ENCODE data around the gene DRD4. TPM values are rescaled to one million over a fixed set of nuclear protein-coding genes. Genes with fewer than 3 reads are reported as not detected.

Gene DRD4
- total and polyA plus RNA-seq, 9 of the 15 experiments (the other 6 are each of a cell fraction or from before 2014, with no cell fraction given) = 0.04 to 0.95 (median 0.21) TPM; not detected in 5

- TF ChIP-seq ZBTB8A (IDR thresholded peaks at IDR 0.05; ENCODE audit: partially characterized antibody) = no peak
- peak; percentile 61; the same call in 1 of the 2 replicates for TF ChIP-seq CTBP1 (IDR thresholded peaks at IDR 0.05; ENCODE audit: borderline replicate concordance)
- TF ChIP-seq ZBTB11 (CRISPR knock-in tag; IDR thresholded peaks at IDR 0.05) = no peak
- TF ChIP-seq HMGN3 (IDR thresholded peaks at IDR 0.05; ENCODE audit: borderline replicate concordance, extremely low read depth, insufficient read length, low read depth, low read length) = no peak
- TF ChIP-seq, protein P1, sequence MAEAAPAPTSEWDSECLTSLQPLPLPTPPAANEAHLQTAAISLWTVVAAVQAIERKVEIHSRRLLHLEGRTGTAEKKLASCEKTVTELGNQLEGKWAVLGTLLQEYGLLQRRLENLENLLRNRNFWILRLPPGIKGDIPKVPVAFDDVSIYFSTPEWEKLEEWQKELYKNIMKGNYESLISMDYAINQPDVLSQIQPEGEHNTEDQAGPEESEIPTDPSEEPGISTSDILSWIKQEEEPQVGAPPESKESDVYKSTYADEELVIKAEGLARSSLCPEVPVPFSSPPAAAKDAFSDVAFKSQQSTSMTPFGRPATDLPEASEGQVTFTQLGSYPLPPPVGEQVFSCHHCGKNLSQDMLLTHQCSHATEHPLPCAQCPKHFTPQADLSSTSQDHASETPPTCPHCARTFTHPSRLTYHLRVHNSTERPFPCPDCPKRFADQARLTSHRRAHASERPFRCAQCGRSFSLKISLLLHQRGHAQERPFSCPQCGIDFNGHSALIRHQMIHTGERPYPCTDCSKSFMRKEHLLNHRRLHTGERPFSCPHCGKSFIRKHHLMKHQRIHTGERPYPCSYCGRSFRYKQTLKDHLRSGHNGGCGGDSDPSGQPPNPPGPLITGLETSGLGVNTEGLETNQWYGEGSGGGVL (CRISPR knock-in tag; IDR thresholded peaks at IDR 0.05) = no peak
- TF ChIP-seq, protein P2, sequence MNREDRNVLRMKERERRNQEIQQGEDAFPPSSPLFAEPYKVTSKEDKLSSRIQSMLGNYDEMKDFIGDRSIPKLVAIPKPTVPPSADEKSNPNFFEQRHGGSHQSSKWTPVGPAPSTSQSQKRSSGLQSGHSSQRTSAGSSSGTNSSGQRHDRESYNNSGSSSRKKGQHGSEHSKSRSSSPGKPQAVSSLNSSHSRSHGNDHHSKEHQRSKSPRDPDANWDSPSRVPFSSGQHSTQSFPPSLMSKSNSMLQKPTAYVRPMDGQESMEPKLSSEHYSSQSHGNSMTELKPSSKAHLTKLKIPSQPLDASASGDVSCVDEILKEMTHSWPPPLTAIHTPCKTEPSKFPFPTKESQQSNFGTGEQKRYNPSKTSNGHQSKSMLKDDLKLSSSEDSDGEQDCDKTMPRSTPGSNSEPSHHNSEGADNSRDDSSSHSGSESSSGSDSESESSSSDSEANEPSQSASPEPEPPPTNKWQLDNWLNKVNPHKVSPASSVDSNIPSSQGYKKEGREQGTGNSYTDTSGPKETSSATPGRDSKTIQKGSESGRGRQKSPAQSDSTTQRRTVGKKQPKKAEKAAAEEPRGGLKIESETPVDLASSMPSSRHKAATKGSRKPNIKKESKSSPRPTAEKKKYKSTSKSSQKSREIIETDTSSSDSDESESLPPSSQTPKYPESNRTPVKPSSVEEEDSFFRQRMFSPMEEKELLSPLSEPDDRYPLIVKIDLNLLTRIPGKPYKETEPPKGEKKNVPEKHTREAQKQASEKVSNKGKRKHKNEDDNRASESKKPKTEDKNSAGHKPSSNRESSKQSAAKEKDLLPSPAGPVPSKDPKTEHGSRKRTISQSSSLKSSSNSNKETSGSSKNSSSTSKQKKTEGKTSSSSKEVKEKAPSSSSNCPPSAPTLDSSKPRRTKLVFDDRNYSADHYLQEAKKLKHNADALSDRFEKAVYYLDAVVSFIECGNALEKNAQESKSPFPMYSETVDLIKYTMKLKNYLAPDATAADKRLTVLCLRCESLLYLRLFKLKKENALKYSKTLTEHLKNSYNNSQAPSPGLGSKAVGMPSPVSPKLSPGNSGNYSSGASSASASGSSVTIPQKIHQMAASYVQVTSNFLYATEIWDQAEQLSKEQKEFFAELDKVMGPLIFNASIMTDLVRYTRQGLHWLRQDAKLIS (CRISPR knock-in tag; IDR thresholded peaks at IDR 0.05) = no peak
- no peak for TF ChIP-seq RBM14 (IDR thresholded peaks at IDR 0.05; ENCODE audit: borderline replicate concordance, insufficient read depth, low read depth, low read length)
- no peak for TF ChIP-seq U2AF2 (optimal IDR thresholded peaks at IDR 0.05; ENCODE audit: low read depth, low read length)
- peak; percentile 32; the same call in 1 of the 2 replicates for TF ChIP-seq SUPT5H (IDR thresholded peaks at IDR 0.05)
- peak; percentile 46; the same call in 1 of the 2 replicates for TF ChIP-seq CXXC5 (CRISPR knock-in tag; IDR thresholded peaks at IDR 0.05)
- no peak for TF ChIP-seq MCM7 (IDR thresholded peaks at IDR 0.05)
- TF ChIP-seq ZNF316 (IDR thresholded peaks at IDR 0.05) = peak; percentile 99
- no peak; the same call in 1 of the 2 replicates for TF ChIP-seq SMARCE1 (IDR thresholded peaks at IDR 0.05)
- TF ChIP-seq MED1 (CRISPR knock-in tag; IDR thresholded peaks at IDR 0.05; ENCODE audit: borderline replicate concordance) = no peak
- no peak for TF ChIP-seq POLR3G (IDR thresholded peaks at IDR 0.05; ENCODE audit: extremely low read depth, insufficient read length, insufficient replicate concordance)
- TF ChIP-seq ZKSCAN3 (CRISPR knock-in tag; IDR thresholded peaks at IDR 0.05) = no peak
- TF ChIP-seq COPS2 (conservative IDR thresholded peaks at IDR 0.05) = no peak
- no peak for TF ChIP-seq TCFL5 (CRISPR knock-in tag; conservative IDR thresholded peaks at IDR 0.05)
- no peak for TF ChIP-seq SMAD1 (IDR thresholded peaks at IDR 0.05; ENCODE audit: low read depth, low read length, partially characterized antibody)
These were observed 28.7 kb downstream of the DRD4 start (continued) for GRCh38 chr11:665704-666281.
